Measurements from ENCODE around the gene VMA21.

The VMA21 gene, protein sequence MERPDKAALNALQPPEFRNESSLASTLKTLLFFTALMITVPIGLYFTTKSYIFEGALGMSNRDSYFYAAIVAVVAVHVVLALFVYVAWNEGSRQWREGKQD

DNA sequence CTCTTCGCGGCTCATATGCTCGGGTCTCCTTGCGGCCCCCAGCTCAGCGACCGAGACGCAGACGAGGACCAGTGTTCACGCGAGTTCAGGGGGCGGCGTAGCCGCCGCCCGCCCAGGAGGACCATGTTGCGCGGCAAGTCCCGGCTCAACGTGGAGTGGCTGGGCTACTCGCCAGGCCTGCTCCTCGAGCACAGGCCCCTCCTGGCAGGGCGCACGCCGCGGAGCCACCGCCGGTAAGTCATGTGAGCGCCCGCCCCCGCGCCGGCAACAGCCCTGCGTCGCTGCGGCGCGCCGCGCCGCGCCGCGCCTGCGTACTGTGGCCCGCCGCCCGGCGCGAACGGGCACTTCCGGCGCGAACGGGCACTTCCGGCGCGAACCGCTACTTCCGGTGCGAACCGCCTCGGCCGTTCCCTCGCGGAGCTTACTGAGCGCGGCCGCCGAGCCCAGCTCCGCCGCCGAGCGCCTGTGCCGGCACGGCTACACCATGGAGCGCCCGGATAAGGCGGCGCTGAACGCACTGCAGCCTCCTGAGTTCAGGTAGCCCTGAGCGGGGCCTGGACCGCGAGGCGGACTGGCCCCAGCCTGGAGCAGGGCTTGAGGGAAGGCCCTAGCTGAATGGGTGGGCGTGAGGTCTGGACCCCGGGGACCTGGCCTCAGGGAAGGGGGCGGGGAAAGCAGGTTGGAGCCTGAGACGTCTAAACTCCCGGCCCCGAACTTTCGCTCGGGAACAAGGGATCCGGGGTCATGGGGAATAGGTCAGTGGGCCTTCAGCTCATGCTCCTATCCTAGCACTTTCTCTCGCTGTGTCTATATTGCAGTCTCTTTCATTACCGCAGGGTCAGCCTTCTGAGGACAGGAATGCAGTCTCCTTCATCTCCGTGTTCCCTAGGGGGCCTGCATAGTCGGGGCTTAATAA, at the start of gene VMA21:
Gene VMA21, plus strand, starts transcription at position 382 of the 916 bp plus-strand sequence. Its CDS starts 103 bp downstream, at position 485.
- DNase-seq = peak; percentile 44 to 74 (median 62)

DNA sequence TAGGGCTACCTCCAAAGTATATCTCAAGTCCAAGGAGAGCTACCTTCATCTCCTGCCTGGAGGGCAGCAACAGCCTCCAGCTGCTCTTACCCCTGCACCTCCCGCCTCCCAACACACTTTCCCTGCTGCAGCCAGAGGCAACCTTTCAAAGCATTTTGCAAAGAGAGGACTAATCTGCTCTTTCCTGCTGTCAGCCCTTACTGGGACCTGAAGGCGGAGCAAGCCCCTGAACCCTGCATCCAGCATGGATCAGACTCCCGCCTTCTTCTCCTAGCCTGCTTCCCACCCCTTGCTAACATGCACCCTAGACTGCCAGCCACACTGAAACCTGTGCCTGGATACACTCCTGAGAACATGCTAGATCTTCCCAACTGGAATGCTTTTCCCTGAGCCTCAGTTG, 37.7 kb upstream of the VMA21 start:
- DNase-seq = no peak

DNA sequence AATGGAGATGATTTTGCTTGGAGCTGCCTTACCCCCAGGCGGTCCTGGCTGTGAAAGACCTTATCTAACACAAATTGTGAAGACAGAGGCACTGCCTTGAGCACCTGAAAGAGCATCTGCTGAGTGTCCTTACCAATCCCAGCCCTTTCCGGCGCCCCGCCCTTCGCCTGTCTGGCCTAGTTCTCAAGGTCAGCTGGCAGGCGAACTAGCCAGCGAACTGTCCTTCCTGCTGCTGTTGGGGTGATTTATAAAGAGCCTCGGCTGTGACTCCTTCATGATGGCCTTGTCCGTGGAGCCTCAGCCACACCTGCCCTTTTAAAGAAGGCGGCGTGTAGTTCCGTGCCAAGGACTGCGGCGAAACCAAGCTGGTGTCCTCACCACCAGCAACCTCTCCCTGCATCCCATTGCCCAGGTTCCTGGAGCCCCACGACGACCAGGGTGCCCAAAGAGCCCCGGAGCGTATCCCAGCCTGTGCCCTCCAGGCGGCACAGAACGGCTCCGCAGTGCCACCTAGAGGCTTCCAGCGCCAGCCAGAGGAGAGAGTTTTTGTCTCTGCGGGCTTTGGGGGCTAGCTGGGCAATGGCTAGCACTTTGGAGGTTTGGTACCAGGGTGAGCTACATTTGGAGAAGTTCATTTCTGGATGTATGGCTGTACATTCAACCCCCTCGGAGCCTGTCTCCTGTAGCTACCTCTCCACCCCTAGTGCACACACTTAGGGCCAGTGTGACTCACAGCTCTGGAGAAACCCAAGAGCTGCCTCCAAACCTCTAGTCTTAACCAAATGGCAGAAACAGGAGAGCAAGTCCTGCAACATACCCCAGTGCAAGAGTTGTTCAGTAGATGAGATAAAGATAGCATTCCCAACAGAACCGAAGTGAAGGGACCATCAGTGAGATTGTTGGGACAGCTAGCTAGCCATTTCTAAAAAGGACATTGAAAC, 36.8 kb upstream of the VMA21 start:
- DNase-seq = peak in 3 of 4 experiments; percentile 1 to 13 (median 5)

DNA sequence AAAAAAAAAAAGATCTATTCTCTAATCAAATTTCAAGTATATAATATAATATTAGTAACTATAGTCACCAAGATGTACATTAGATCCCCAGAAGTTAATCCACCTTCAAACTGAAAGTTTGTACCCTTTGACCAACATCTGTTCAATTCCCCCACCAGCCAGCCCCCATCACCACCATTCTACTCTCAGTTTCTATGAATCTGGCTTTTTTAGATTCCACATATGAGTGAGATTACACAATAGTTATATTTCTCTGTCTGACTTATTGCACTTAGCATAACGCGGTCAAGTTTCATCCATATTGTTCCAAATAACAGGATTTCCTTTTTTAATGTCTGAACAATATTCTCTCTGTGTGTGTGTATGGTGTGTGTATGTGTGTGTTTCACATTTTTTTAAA, 33.7 kb upstream of the VMA21 start:
- no peak for DNase-seq

DNA sequence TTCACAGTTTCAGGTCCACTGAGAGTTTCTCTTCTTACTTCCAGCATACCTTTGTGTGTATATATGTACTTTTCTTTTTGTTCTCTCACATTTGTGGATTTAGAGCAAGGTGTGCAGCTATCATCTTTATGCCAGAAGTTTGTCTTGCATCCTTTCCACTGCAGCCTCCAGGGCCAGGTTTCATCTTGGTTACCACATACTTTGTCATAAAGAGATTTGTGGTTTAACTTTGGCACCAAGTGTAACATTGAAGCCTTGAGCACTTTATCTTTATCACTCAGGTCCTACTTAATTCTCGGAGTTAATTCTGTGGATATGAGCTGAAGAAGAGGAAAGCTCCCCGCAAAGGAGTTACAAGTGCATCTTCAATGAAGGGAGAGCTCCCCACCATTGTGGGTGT, 31.4 kb upstream of the VMA21 start:
- no peak for DNase-seq

DNA sequence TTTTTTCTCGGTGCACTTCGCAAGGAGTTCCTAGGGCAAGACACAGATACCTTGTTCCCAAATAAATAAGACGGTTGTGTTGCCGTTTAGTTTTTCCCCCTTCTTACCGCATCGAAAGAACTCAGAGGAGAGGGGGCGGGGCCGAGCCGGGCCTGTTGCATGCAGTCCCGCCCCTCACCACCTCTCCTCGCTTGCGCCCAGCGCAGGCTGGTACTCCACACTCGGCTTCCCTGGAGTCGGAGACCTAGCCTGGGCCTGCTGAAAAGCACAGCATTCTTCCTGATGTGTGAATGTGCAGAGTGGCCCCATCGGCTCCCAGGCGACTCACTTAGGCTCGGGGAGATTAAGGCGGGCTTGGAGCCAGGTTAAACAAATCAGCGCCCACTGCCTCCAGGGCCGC, 26.1 kb upstream of the VMA21 start:
- DNase-seq = no peak

DNA sequence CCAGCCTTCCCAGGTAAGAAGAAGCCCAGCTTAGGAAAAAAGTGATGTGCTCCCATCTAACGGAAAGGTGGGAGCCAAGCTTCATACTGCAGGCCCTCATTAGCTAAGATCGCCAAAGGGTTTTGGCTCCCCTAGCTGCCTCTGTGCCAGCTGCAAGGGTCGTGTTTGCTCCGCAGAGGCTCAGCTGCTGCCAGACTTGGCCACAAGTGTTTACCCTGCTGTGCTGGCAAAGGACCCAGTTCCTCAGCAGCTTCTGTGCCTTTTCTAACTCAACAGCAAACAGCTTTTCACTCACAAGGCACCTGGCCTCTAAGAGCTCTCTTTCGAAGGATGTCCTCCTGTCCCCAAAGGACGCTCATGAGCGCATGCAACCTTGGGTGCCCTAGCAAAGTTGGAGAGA, 12.2 kb upstream of the VMA21 start:
- no peak for DNase-seq

DNA sequence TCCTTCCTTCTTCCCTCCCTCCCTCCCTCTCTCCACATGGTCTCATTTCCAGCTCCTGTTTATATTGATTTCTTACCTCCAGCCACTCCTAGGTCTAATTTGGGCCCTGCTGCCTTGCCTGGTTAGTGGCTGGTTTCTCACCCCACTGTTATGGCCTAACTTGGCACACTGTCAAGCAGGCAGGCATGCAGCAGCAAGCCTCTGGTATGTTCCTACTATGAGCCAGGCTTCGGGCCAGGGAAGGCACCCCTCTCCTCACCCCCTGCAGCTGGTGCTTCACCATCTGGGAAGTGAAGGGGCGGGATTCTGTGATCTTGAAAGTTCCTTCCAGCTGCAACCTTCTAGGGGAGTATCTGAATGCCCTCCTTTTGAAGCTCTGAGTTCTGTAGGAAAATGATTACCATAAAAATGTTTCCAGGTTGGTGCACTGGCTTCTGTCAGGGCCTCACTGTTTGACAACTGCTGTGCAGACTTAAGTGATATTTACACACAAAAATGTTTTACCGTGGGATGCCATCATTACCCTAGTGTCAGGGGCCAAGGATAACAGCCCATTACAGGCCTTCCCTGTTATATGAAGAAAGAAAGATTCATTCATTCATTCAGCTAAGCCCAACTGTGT, 10.1 kb upstream of the VMA21 start:
- DNase-seq = no peak

DNA sequence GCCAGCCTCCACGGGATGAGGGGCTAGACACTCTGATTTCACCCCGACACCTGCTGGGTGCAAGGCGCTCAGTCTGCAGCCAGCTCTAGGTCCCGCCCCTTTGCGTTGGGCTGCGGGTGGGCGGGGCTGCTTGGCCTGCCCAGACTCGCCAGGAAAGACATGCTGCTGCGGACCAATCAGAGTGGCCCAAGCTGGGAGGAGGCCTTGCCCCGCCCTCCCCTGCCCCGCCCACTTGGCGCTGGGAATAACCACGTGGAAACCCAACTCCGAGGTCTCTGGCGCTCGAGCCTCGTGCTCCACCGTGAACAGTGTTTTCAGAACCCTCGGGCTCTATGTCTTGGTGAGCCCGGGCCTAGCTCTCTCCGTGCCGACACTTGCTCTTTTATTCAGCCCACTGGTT, 5.3 kb upstream of the VMA21 start:
- DNase-seq = no peak

DNA sequence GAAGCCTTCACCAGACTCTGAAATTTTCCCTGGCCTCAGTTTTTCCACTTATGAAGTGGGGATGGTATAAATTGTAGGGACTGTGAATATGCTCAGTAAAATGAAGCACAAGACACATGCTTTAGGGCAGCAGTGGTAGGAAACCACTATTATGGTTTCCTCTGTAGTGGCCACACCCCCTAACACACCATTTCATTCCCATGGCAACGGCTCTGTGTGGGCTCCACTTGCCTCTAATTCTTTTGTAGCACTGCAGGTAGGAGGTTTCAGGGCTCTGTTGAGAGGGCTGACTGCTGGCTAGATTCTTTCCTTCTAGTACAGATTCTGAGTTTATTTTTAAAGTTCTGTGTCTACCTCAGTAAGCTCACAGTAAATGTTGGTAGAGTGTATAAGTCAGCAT, 3.5 kb upstream of the VMA21 start:
- peak in 3 of 4 experiments; percentile 1 to 19 (median 15) for DNase-seq

DNA sequence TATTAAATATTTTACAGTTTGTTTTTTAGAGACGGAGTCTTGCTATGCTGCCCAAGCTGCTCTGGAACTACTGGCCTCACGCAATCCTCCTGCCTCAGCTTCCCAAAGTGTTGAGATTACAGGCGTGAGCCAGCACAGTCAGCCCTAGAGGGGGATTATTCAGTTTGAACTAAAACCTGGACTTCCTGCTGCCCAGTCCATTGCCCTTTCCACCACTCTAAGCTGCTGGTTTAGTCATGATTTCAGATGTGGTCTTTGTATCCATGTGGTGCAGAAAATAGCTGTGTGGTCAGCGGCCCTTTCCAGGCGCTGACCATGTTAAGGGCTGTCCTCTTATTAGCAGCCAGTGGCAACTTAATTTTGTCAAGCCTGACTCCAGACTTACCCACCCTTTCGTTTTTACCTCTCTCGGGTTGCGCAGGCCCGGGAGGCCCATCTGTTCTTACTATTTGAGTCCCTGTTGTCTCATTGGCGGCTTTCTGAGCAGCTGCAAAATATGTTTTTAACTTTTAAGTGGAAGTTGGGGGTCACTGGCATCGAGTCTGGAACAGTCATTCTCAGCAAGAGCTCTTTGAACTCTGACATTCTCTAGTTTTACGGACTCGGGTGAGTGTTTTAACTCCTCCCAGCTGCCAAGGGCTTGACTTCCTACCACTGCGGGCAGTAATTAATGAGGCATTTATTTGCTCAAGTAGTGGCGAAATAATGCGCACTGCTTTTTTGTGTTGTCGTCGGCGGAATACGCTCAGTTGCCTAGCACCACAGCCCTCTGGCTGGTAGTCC, 773 bp upstream of the VMA21 start:
- peak in 3 of 4 experiments; percentile 5 to 28 (median 22) for DNase-seq

DNA sequence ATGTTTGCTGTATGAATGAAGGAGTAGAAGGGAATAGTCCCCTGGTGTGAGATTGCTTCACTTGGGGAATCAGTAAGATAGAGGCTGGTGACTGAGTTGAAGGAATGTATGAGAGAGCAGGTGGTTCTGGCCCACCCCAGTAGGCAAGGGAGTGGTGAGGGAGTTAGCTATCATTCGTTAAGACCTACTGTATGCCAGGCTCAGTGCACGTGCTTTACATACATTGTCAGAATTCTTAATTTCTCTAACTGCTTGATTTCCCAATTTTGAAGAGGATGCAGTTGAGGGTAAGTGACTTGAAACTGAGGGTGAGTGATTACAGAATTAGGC, 700 bp downstream of the VMA21 start:
- DNase-seq = no peak

DNA sequence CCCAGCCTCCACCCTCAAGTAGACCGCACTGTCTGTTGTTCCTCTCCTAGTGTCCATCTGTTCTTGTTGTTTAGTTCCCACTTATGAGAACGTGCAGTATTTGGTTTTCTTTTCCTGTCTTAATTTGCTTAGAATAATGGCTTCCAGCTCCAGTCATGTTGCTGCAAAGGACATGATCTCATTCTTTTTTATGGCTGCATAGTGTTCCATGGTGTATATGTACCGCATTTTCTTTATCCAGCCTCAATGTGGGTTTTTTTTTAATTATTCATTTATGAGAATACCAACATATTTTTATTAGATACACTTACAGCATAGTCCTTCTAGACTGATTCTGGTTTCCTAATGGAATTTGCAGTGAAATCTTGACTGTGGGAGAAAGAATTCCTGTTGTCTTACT, 1.3 kb downstream of the VMA21 start:
- no peak for DNase-seq

DNA sequence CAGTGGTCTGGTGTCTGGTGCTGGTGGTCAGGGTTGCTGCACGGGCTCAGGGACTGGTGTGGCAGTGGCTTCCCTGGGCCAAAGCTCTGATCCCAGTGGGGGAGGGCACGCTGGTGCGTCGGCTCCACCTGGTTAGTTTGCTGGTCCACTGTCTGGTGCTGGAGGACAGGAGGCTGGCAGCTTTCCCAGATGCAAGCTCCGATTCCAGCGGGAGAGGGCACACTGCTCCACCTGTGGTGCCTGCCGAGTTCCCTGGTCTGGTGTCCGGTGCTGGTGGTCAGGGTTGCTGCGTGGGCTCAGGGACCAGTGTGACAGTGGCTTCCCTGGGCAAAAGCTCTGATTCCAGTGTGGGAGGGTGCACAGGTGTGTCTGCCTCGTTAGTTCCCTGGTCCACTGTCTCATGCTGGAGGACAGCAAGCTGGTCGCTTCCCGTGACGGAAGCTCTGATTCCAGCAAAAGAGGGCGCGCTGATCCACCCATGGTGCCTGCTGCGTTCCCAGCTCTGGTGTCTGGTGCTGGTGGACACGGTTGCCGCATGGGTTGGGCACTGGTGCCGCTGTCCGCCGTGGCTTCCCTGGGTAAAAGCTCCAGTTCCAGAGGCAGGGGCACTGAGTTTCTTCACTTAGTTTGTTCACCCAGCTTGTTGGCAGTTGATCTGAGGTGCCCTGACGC, 5.8 kb downstream of the VMA21 start:
- DNase-seq = no peak

DNA sequence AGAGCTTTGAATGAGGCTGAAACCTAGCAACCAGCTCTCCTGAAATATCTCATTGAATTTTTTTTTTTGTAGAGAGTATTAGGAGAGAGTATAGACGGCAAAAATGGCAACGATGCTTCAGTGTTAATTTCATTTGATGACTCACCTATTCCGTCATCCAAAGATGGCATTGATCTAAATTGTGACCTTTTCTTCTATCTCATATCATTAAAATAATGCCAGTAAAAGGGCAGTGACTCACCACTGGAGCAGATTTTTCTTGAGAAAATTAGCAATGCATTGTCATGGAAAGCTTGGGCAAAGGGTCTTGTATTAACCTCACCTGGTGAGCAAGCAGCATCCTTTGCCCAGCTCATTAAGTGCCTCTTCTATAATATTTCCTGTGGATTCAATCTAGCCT, 19.6 kb downstream of the VMA21 start:
- no peak for DNase-seq

DNA sequence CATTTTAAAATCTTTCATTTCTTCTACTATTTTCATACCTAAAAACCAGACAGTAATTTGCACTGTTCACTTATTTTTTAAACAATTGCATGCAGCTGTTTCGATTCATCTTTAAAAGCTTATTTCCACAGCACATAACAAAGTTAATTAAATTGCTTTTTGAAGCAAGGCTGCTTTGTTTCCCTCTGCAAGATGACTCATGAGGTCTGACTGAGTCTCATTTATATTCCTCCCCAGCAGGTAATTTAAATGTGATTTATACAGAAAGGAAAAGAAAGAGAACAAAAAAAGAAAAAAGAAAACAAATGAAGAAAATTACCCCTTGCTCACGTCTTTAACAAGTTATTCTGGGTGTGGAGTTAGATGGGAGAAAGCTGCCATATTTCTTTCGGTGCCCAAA, 22.8 kb downstream of the VMA21 start:
- DNase-seq = no peak

DNA sequence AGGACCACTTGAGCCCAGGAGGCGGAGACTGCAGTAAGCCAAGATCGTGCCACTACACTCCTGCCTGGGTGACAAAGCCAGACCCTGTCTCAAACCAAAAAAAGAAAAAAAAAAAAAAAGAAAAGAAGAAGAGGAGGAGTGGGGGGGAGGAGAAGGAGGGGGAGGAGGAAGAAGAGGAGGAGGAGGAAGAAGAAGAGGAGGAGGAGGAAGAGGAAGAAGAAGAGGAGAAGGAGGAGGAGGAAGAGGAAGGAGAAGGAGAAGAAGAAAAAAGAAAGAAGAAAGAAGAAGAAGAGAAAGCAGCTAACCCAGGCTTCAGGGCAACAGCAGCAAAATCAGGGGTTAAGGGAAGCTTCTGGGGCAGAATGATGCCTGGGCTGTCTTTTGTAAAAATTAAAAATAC, 27.5 kb downstream of the VMA21 start:
- DNase-seq = no peak

DNA sequence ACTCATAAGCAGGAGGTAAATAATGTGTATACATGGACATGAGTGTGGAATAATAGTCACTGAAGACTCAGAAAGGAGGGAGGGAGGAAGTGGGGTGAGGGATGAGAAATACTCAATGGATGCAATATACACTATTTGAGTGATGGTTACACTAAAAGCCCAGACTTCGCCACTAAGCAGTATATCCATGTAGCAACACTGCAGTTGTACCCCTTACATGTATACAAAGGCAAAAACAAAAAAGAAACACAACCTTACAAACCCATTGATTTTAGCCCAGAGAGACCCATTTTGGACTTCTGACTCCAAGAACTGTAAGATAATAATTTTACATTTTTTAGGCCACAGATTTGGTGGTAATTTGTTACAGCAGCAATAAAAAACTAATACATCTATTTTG, 51.5 kb downstream of the VMA21 start:
- DNase-seq = no peak

DNA sequence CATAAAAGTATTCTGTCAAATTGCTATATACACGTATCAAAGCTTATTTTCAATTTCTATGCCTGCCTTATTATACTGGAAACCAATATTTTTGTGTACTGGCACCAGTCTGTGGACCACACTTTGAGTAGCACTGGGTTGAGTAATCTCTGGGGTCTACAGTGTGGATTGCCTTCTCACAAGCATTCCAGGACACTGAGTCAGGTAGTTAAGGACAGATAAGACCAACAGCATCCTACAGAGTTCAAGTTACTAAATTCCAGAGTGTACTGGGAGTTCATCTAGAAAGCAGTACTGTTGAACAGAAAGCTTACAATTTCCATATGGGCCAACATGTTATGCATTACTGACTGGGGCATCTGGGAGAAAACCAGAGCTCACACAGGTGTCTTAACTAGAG, 61.8 kb downstream of the VMA21 start:
- DNase-seq = no peak
